CD14-positive monocyte (primary cell): ENCODE results near the gene FBXL17. TPM values are rescaled to one million over a fixed set of nuclear protein-coding genes. Genes with fewer than 3 reads are reported as not detected.

Experiments used
- DNase-seq, 3 donors: peaks; one replicate each; pipeline ENCODE4 v3.0.0-alpha.2; 2011 to 2022
- H2AFZ ChIP-seq: 2 replicates; pipeline ENCODE4 v1.6.0; 2012; ENCODE audit warnings: mild to moderate bottlenecking, low read depth, low read length, inconsistent platforms; ENCODE audit not compliant: insufficient read depth, poor library complexity, severe bottlenecking
- H3K27ac ChIP-seq, 2 donors: 1 replicate in 1 of 2; 2 replicates in 1 of 2; pipeline ENCODE4 v1.5.1; 2012 to 2013; ENCODE audit warnings: low read length in 2 of 2, control low read depth in 1 of 2, inconsistent platforms in 1 of 2, low read depth in 1 of 2, mild to moderate bottlenecking in 1 of 2
- H3K27me3 ChIP-seq, 2 donors: one replicate each; pipeline versions ENCODE4 v1.6.0 to v1.6.1; 2011 to 2013; ENCODE audit warnings: low read length in 2 of 2; ENCODE audit not compliant: control insufficient read depth in 2 of 2, insufficient read depth in 2 of 2
- H3K36me3 ChIP-seq, 2 donors: replicated peaks in 1 of 2; 1 replicate in 1 of 2; 2 replicates in 1 of 2; pipeline versions ENCODE4 v1.5.1 to v1.6.1; 2012 to 2013; ENCODE audit warnings: low read length in 2 of 2, control low read depth in 1 of 2, inconsistent platforms in 1 of 2, mild to moderate bottlenecking in 1 of 2; ENCODE audit not compliant: insufficient read depth in 2 of 2, control insufficient read depth in 1 of 2
- H3K4me1 ChIP-seq, 2 donors: 1 replicate in 1 of 2; 2 replicates in 1 of 2; pipeline versions ENCODE4 v1.5.1 to v1.6.1; 2012 to 2013; ENCODE audit warnings: low read length in 2 of 2, control low read depth in 1 of 2, inconsistent platforms in 1 of 2, mild to moderate bottlenecking in 1 of 2, moderate library complexity in 1 of 2; ENCODE audit not compliant: insufficient read depth in 2 of 2, control insufficient read depth in 1 of 2
- H3K4me2 ChIP-seq: replicated peaks from 2 replicates; pipeline ENCODE3; 2012; ENCODE audit warnings: low read length, moderate library complexity, mild to moderate bottlenecking; ENCODE audit not compliant: poor library complexity, severe bottlenecking; ENCODE audit errors: extremely low read depth
- H3K4me3 ChIP-seq, 3 experiments: fragments of 200-600 bp in 1 of 3; sonication (generic) in 1 of 3; replicated peaks in 1 of 3; 1 replicate in 2 of 3; 2 replicates in 1 of 3; pipeline ENCODE4 v1.5.1; 2011 to 2013; ENCODE audit warnings: low read length in 3 of 3, mild to moderate bottlenecking in 3 of 3, control low read depth in 2 of 3, low read depth in 2 of 3, inconsistent platforms in 1 of 3, moderate library complexity in 1 of 3
- H3K79me2 ChIP-seq: 2 replicates; pipeline ENCODE4 v1.6.0; 2012; ENCODE audit warnings: mild to moderate bottlenecking, control low read depth, inconsistent platforms, low read length, moderate library complexity; ENCODE audit not compliant: insufficient read depth
- H3K9ac ChIP-seq: 2 replicates; pipeline ENCODE4 v1.6.0; 2017; ENCODE audit warnings: low read length, mild to moderate bottlenecking; ENCODE audit not compliant: insufficient read depth, poor library complexity, severe bottlenecking
- H3K9me3 ChIP-seq, 2 donors: replicated peaks in 1 of 2; 1 replicate in 1 of 2; 2 replicates in 1 of 2; pipeline versions ENCODE4 v1.5.1 to v1.6.1; 2012 to 2013; ENCODE audit warnings: low read length in 2 of 2, control low read depth in 1 of 2; ENCODE audit not compliant: control insufficient read depth in 1 of 2, insufficient read depth in 1 of 2
- H4K20me1 ChIP-seq: 2 replicates; pipeline ENCODE4 v1.6.0; 2012; ENCODE audit warnings: mild to moderate bottlenecking, low read length, control low read depth, moderate library complexity; ENCODE audit not compliant: insufficient read depth
- H3K27ac Mint-ChIP-seq, 7 donors: one replicate each; pipeline ENCODE4 v1.8.0; 2020; ENCODE audit warnings: mild to moderate bottlenecking in 7 of 7, mixed read lengths in 7 of 7, moderate library complexity in 6 of 7, inconsistent platforms in 2 of 7
- H3K27me3 Mint-ChIP-seq, 3 donors: one replicate each; pipeline ENCODE4 v1.8.0; 2021 to 2022; ENCODE audit warnings: low read depth in 3 of 3, mild to moderate bottlenecking in 3 of 3, mixed read lengths in 3 of 3, moderate library complexity in 3 of 3, inconsistent platforms in 1 of 3
- H3K36me3 Mint-ChIP-seq, 2 donors: one replicate each; pipeline ENCODE4 v1.8.0; 2020; ENCODE audit warnings: mixed read lengths in 2 of 2, inconsistent platforms in 1 of 2, mild to moderate bottlenecking in 1 of 2
- H3K4me1 Mint-ChIP-seq: one replicate; pipeline ENCODE4 v1.8.0; 2020; ENCODE audit warnings: mild to moderate bottlenecking, mixed read lengths
- H3K4me3 Mint-ChIP-seq, 2 donors: one replicate each; pipeline ENCODE4 v1.8.0; 2020; ENCODE audit warnings: mild to moderate bottlenecking in 2 of 2, mixed read lengths in 2 of 2, moderate library complexity in 1 of 2
- H3K9me3 Mint-ChIP-seq, 7 donors: one replicate each; pipeline ENCODE4 v1.8.0; 2020 to 2022; ENCODE audit warnings: mixed read lengths in 7 of 7, mild to moderate bottlenecking in 6 of 7, moderate library complexity in 6 of 7, inconsistent platforms in 2 of 7
- CTCF ChIP-seq: fragments of 200-600 bp; IDR thresholded peaks from one replicate; pipeline ENCODE4 v1.8.0; 2022; ENCODE audit warnings: antibody characterized with exemption, mild to moderate bottlenecking
- WGBS: methylation state at CpG from one replicate; pipeline ENCODE4 v1.1.5; 2013; ENCODE audit warnings: missing lambda C conversion rate; ENCODE audit not compliant: insufficient coverage; 5-methylcytosine and 5-hydroxymethylcytosine counted together
- intact Hi-C, 2 donors: fragments of 100-400 bp; cut with micrococcal nuclease; formaldehyde crosslinking; loops; one replicate each; pipeline versions ENCODE4 v1.15.0 to v1.15.1; 2023
- polyA plus RNA-seq, 3 donors: library from polyadenylated mRNA; depleted of rRNA in 1 of 3; unstranded in 2 of 3; stranded (reverse) in 1 of 3; fragments of 300-500 nt in 2 of 3; fragments of >200 nt in 1 of 3; fragmentation: Illumina TruSeq in 2 of 3; gene quantifications; 1 replicate in 2 of 3; 2 replicates in 1 of 3; pipeline ENCODE4 v1.2.3, GENCODE V29; 2012 to 2021

FBXL17 gene
- polyA plus RNA-seq, 3 donors = 1.5 to 6.6 (median 2.0) TPM

- H3K9me3 Mint-ChIP-seq = no peaks in the 10 kb centered on the region
- no peak for TF ChIP-seq CTCF
- H3K4me3 Mint-ChIP-seq = no peak overlapping the region
Measured at GRCh38 chr5:108129129-108129528, 252.8 kb downstream of the FBXL17 start.

DNA sequence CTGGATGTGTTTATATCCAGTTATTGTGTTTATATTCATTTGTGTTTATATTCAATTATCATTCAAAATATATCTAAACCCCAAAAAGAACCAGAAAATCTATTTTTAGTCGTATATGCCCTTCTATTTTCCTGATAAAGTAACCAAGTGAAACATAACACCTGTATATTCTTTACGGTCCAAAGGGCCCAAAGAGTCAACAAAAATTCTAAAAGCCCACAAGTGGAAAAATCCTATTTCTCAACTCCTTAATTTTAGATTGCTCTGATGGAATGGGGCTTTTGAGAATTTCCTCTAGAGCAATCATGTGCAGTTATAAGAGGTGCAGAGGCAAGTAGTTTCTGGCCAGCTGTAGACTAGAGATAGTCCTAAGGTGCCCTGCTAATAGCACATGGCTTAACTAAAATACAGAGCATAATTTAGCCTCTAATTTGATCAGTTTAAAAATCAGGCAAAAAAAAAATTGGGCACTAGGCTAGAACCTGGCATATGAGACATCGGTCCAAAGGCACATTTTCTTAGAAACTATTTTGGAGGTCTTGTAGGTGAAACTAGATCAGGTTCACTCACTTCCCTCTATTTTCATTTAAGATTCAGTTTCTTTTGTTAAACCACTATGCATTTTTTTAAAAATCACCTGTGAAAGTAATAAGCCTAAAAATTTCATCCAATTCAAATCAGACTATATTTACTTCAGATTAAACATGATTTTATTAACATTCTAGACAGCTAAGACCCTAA, 256.0 kb downstream of the FBXL17 start:
- Mint-ChIP-seq H3K4me1 (no peaks in the 10 kb centered on the region), H3K36me3 (no peaks in the 10 kb centered on the region), H3K27me3 (no peaks in the 10 kb centered on the region), H3K27ac (no peak overlapping the region), H3K9me3 (peaks cover 0 to 2% (median 0%) of the 10 kb centered on the region in 7 donors), H3K4me3 (no peak overlapping the region)
- H3K4me1 ChIP-seq = no peaks in the 10 kb centered on the region
- no peaks in the 10 kb centered on the region for H4K20me1 ChIP-seq
- H3K4me3 ChIP-seq = no peak overlapping the region
- DNase-seq = no peak
- 100% methylated on average over 1 of the region's 3 CpGs for WGBS
- intact Hi-C loops = no loop called here
- H3K27ac ChIP-seq = no peak overlapping the region
- no peaks in the 10 kb centered on the region for H3K36me3 ChIP-seq
- no peak for TF ChIP-seq CTCF
- H2AFZ ChIP-seq = no peak overlapping the region
- no peaks in the 10 kb centered on the region for H3K79me2 ChIP-seq
- no peak overlapping the region for H3K4me2 ChIP-seq
- H3K9ac ChIP-seq = no peak overlapping the region
- H3K27me3 ChIP-seq = no peaks in the 10 kb centered on the region
- H3K9me3 ChIP-seq = no peaks in the 10 kb centered on the region

More at GRCh38 chr5:108129129-108129528, 252.8 kb downstream of the FBXL17 start:
- Histone ChIP-seq H3K9ac (no peak overlapping the region), H3K36me3 (no peaks in the 10 kb centered on the region), H3K79me2 (no peaks in the 10 kb centered on the region), H4K20me1 (no peaks in the 10 kb centered on the region), H3K27me3 (no peaks in the 10 kb centered on the region), H2AFZ (no peak overlapping the region), H3K4me2 (no peak overlapping the region), H3K9me3 (no peaks in the 10 kb centered on the region), H3K4me1 (no peaks in the 10 kb centered on the region), H3K4me3 (no peak overlapping the region), H3K27ac (no peak overlapping the region)
- Mint-ChIP-seq H3K27me3 (no peaks in the 10 kb centered on the region), H3K27ac (no peak overlapping the region), H3K36me3 (no peaks in the 10 kb centered on the region), H3K4me1 (no peaks in the 10 kb centered on the region)
- no peak for DNase-seq
- no CpG with 5 or more reads among the region's 1 CpG for WGBS
- intact Hi-C loops = no loop called here
